ENCODE data around the gene ZNF79.

DNA sequence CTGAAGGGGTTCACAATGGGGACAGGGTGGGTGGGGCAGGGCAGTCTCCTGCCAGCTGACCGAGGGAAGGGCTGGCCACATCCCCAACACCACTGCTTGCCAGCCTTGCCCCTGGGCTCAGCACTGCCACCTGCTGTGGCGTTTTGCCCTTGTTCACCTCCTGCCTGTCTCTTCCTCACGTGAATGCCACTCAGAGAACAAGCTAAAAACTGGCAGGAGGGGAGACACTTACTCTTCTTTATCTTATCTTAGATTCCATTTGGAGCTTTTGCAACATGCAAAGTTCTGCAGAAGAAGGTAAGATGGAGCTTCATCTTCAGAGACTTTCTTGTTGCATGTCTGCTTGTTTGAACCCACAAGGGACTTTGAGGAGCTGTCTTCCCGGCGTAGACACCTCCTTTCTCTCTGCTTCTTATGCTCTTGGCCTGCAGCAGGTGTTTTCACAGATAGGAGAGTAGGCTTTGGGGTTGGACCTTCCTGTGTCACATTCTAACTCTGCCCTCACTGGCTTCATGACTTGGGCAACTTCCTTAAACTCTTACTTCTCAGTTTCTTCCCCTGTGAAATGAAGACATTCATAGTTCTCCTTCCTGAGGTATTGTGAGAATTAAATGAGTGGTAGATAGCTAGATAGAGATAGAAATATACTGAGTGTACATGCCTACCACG lies 31.3 kb downstream of the ZNF79 start:
- TF ChIP-seq POLR2A (IDR thresholded peaks at IDR 0.05; ENCODE audit: low read length) (peak; percentile 38), GATA1 (IDR thresholded peaks at IDR 0.05; ENCODE audit: low read depth, low read length) (no peak)
